ENCODE data around the gene CRACDL.

DNA sequence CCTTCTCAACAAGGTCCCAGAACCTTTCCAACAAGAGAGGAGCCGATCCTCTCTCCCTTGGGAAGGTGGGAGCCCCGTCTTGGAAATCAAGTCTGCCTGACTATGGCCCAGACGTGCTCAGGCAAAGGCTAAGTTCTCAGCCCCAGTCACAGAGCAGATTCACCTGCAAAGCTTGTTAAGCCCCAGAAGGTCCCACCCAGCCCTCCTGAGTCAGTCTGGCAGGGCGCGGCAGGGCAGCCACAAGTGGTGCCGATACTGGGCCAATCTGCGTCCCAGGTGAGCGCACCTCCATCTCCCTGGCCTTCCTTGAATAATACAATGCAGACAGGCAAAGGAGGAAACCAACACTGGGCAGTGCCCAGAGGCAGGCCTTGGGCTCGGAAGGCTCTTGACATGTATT, 15.0 kb downstream of the CRACDL start:
- TF ChIP-seq MXD1 (CRISPR knock-in tag; IDR thresholded peaks at IDR 0.05) (no peak), CBX5 (CRISPR knock-in tag; IDR thresholded peaks at IDR 0.05; ENCODE audit: borderline replicate concordance) (no peak), KLF6 (CRISPR knock-in tag; IDR thresholded peaks at IDR 0.05) (no peak), CTCF (CRISPR knock-in tag; IDR thresholded peaks at IDR 0.05) (no peak), ARNTL (CRISPR knock-in tag; IDR thresholded peaks at IDR 0.05) (no peak), ATF4 (CRISPR knock-in tag; IDR thresholded peaks at IDR 0.05) (no peak), ZNF33A (CRISPR knock-in tag; IDR thresholded peaks at IDR 0.05; ENCODE audit: borderline replicate concordance) (no peak), FOSL2 (CRISPR knock-in tag; IDR thresholded peaks at IDR 0.05) (no peak), NCOA2 (CRISPR knock-in tag; IDR thresholded peaks at IDR 0.05) (no peak), ZFX (CRISPR knock-in tag; IDR thresholded peaks at IDR 0.05; ENCODE audit: low read depth) (no peak), ZFP62 (CRISPR knock-in tag; IDR thresholded peaks at IDR 0.05) (no peak), AKNA (CRISPR knock-in tag; IDR thresholded peaks at IDR 0.05; ENCODE audit: borderline replicate concordance) (no peak)
- TF ChIP-seq, protein P1, sequence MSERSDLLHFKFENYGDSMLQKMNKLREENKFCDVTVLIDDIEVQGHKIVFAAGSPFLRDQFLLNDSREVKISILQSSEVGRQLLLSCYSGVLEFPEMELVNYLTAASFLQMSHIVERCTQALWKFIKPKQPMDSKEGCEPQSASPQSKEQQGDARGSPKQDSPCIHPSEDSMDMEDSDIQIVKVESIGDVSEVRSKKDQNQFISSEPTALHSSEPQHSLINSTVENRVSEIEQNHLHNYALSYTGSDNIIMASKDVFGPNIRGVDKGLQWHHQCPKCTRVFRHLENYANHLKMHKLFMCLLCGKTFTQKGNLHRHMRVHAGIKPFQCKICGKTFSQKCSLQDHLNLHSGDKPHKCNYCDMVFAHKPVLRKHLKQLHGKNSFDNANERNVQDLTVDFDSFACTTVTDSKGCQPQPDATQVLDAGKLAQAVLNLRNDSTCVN (CRISPR knock-in tag; IDR thresholded peaks at IDR 0.05; ENCODE audit: borderline replicate concordance), result no peak
